GM10266 (cell line): Measurements from ENCODE around the gene KIF18B.

Experiments
- DNase-seq: peaks from one replicate; pipeline ENCODE4 v3.0.0; 2012; ENCODE audit errors: extremely low spot score
- TF ChIP-seq, protein P1 (sequence below): IDR thresholded peaks from 2 replicates; pipeline ENCODE4 v1.5.1; 2012; ENCODE audit warnings: mild to moderate bottlenecking, low read depth; ENCODE audit not compliant: control insufficient read depth, insufficient read depth; ENCODE audit errors: missing control alignments

Gene KIF18B

DNA sequence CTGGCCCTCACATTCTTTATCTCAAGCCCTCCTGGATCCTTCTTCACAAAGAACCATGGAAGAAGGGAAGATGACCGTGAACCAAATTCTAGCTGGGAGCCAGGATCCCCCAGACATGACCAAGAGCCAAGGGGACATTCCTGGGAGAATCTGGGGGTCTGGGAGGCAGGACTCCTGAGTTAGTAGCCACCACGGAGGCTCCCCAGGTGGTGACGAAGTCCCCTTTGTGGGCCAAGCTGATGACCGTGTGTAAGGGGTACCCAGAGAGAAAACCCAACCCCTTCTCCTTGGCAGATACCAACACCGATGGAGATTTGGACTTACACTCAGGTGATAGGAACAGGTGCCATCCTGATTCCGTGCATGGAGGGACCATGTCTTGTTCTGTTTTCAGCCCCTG, 25.4 kb downstream of the KIF18B start:
- TF ChIP-seq, protein P1, sequence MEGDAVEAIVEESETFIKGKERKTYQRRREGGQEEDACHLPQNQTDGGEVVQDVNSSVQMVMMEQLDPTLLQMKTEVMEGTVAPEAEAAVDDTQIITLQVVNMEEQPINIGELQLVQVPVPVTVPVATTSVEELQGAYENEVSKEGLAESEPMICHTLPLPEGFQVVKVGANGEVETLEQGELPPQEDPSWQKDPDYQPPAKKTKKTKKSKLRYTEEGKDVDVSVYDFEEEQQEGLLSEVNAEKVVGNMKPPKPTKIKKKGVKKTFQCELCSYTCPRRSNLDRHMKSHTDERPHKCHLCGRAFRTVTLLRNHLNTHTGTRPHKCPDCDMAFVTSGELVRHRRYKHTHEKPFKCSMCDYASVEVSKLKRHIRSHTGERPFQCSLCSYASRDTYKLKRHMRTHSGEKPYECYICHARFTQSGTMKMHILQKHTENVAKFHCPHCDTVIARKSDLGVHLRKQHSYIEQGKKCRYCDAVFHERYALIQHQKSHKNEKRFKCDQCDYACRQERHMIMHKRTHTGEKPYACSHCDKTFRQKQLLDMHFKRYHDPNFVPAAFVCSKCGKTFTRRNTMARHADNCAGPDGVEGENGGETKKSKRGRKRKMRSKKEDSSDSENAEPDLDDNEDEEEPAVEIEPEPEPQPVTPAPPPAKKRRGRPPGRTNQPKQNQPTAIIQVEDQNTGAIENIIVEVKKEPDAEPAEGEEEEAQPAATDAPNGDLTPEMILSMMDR, result no peak
- DNase-seq, result no peak

- TF ChIP-seq, protein P1, result no peak
- DNase-seq, result no peak
Measured at GRCh38 chr17:44921122-44921882, 26.3 kb downstream of the KIF18B start.

GRCh38 chr17:44920565-44920940, 27.0 kb downstream of the KIF18B start:
- TF ChIP-seq, protein P1, result no peak
- DNase-seq, result peak; percentile 46

GRCh38 chr17:44919885-44920564, 27.5 kb downstream of the KIF18B start:
- DNase-seq, result peak; percentile 89

GRCh38 chr17:44919411-44919810, 28.2 kb downstream of the KIF18B start:
- TF ChIP-seq, protein P1, result no peak

More at GRCh38 chr17:44919885-44920564, 27.5 kb downstream of the KIF18B start:
- TF ChIP-seq, protein P1, result peak; percentile 91

GRCh38 chr17:44918006-44918405, 29.6 kb downstream of the KIF18B start:
- TF ChIP-seq, protein P1, result no peak
- DNase-seq, result no peak

More at GRCh38 chr17:44919411-44919810, 28.2 kb downstream of the KIF18B start:
- no peak for DNase-seq

DNA sequence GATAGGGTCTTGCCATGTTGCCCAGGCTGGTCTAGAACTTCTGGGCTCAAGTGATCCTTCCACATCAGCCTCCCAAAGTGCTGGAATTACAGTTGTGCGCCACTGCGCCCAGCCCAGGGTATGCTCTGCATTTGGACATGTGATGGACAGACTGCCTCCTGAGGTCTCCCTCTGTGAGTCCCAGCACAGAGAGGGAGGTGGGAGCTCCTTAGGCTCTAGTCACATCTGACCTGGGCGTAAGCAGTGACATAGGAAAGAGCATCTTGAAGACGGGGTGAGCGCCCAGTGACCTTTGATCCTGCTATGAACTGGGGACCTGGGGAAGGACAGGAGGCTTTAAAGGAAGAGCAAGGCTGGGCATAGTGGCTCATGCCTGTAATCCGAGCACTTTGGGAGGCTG, 30.1 kb downstream of the KIF18B start:
- TF ChIP-seq, protein P1, result no peak
- no peak for DNase-seq
